Measurements from ENCODE around the gene EPHA6. TPM values are rescaled to one million over a fixed set of nuclear protein-coding genes. Genes with fewer than 3 reads are reported as not detected.

Gene EPHA6
- total and polyA plus RNA-seq, 2 donors (not counting 1 experiment from before 2014, with no cell fraction given) = not detected

DNA sequence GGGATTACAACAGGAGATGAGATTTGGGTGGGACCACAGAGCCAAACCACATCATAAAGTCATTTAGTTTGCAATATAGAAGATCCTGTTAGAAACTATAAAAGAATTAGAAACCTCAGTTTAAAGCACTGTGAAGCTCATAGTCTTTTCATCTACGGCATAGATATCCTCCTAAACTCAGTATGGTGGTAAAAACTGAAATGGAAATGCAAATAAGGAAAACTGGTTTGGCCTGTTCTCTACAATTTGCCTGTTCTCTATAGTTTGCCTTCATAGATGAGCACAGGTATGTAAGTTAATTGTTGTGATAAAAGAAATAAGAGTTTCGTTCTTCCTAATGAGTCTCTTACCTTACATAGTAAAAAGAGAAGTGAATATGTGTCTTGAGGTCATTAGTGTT is 618.5 kb downstream of the EPHA6 start:
- CTCF ChIA-PET = no interaction called here
- no peaks in the 10 kb centered on the region for H3K79me2 ChIP-seq (ENCODE audit: control insufficient read depth, insufficient read depth, low read length)
- H3K27me3 ChIP-seq (replicated peaks in 1 of 4; ENCODE audit: control extremely low read depth in 1 of 4, control insufficient read depth in 3 of 4, insufficient read depth in 4 of 4, low read length in 3 of 4) = no peaks in the 10 kb centered on the region
- no peak overlapping the region for H3K27ac ChIP-seq (ENCODE audit: low read length in 2 of 2)
- Mint-ChIP-seq H3K27ac (no peak overlapping the region), H3K4me1 (no peaks in the 10 kb centered on the region), H3K4me3 (no peak overlapping the region), H3K9me3 (ENCODE audit: insufficient read depth) (peaks cover 4% of the 10 kb centered on the region), H3K27me3 (no peaks in the 10 kb centered on the region)
- no peak overlapping the region for H3K4me2 ChIP-seq (replicated peaks; ENCODE audit: low read depth, low read length, poor library complexity, severe bottlenecking)
- DNase-seq (no peak), ATAC-seq (ENCODE audit: low read depth) (no peak)
- no CpG with 5 or more reads among the region's 2 CpGs for WGBS (ENCODE audit: insufficient coverage)
- no peak overlapping the region for H2AFZ ChIP-seq (ENCODE audit: insufficient read depth, low read depth, low read length, poor library complexity, severe bottlenecking)
- H3K4me1 ChIP-seq (ENCODE audit: control insufficient read depth in 2 of 2, insufficient read depth in 2 of 2, low read length in 2 of 2) = no peaks in the 10 kb centered on the region
- no peak overlapping the region for H3K9ac ChIP-seq (ENCODE audit: low read length)
- H3K36me3 ChIP-seq (replicated peaks in 1 of 2; ENCODE audit: control extremely low read depth in 1 of 2, control insufficient read depth in 1 of 2, extremely low read depth in 1 of 2, insufficient read depth in 2 of 2, low read length in 1 of 2) = no peaks in the 10 kb centered on the region
- no peak overlapping the region for H3K4me3 ChIP-seq (ENCODE audit: control extremely low read depth in 1 of 5, extremely low read depth in 1 of 5, insufficient read depth in 1 of 5, low read depth in 2 of 5, low read length in 4 of 5)
- TF ChIP-seq, protein P1, sequence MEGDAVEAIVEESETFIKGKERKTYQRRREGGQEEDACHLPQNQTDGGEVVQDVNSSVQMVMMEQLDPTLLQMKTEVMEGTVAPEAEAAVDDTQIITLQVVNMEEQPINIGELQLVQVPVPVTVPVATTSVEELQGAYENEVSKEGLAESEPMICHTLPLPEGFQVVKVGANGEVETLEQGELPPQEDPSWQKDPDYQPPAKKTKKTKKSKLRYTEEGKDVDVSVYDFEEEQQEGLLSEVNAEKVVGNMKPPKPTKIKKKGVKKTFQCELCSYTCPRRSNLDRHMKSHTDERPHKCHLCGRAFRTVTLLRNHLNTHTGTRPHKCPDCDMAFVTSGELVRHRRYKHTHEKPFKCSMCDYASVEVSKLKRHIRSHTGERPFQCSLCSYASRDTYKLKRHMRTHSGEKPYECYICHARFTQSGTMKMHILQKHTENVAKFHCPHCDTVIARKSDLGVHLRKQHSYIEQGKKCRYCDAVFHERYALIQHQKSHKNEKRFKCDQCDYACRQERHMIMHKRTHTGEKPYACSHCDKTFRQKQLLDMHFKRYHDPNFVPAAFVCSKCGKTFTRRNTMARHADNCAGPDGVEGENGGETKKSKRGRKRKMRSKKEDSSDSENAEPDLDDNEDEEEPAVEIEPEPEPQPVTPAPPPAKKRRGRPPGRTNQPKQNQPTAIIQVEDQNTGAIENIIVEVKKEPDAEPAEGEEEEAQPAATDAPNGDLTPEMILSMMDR (IDR thresholded peaks at IDR 0.05) = no peak
- TF ChIP-seq EZH2 (IDR thresholded peaks at IDR 0.05; ENCODE audit: borderline replicate concordance, insufficient read depth, low read depth, low read length, poor library complexity, severe bottlenecking) = no peak
- H3K9me3 ChIP-seq (ENCODE audit: control extremely low read depth in 1 of 3, control insufficient read depth in 2 of 3, insufficient read depth in 1 of 3, low read length in 2 of 3) = no peaks in the 10 kb centered on the region
- H4K20me1 ChIP-seq (ENCODE audit: control insufficient read depth, insufficient read depth, low read length, poor library complexity, severe bottlenecking) = no peaks in the 10 kb centered on the region
- intact Hi-C loops (cut with micrococcal nuclease) = no loop called here
- POLR2A ChIA-PET = no interaction called here

DNA sequence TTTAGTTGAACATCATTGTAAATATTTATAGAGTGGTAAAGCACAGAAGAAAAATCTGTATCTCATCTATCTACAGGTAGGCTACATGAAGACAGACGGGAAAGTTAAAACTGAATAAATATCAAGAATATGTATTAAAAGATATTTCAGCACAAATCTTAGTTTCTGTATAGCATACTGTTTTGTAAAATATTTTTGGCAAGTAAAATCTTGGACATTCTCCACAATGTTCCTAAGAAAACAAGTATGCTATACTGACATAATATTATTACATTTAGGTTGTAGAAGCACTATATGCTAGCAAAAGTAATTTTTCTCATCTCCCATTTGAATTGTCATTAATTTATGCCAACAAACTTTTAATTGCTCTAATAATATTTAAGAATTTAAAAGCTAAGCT is 623.7 kb downstream of the EPHA6 start:
- H3K4me2 ChIP-seq (replicated peaks; ENCODE audit: low read depth, low read length, poor library complexity, severe bottlenecking) = no peak overlapping the region
- H3K9me3 ChIP-seq (ENCODE audit: control extremely low read depth in 1 of 3, control insufficient read depth in 2 of 3, insufficient read depth in 1 of 3, low read length in 2 of 3) = no peaks in the 10 kb centered on the region
- no peak overlapping the region for H3K27ac Mint-ChIP-seq
- ATAC-seq (ENCODE audit: low read depth) = no peak
- H3K27ac ChIP-seq (ENCODE audit: low read length in 2 of 2) = no peak overlapping the region
- H3K27me3 Mint-ChIP-seq = no peaks in the 10 kb centered on the region
- H4K20me1 ChIP-seq (ENCODE audit: control insufficient read depth, insufficient read depth, low read length, poor library complexity, severe bottlenecking) = no peaks in the 10 kb centered on the region
- no CpG with 5 or more reads among the region's 1 CpG for WGBS (ENCODE audit: insufficient coverage)
- no peak overlapping the region for H2AFZ ChIP-seq (ENCODE audit: insufficient read depth, low read depth, low read length, poor library complexity, severe bottlenecking)
- H3K4me1 Mint-ChIP-seq = no peaks in the 10 kb centered on the region
- no peak overlapping the region for H3K4me3 ChIP-seq (ENCODE audit: control extremely low read depth in 1 of 5, extremely low read depth in 1 of 5, insufficient read depth in 1 of 5, low read depth in 2 of 5, low read length in 4 of 5)
- no peaks in the 10 kb centered on the region for H3K79me2 ChIP-seq (ENCODE audit: control insufficient read depth, insufficient read depth, low read length)
- H3K36me3 ChIP-seq (replicated peaks in 1 of 2; ENCODE audit: control extremely low read depth in 1 of 2, control insufficient read depth in 1 of 2, extremely low read depth in 1 of 2, insufficient read depth in 2 of 2, low read length in 1 of 2) = no peaks in the 10 kb centered on the region
- H3K4me1 ChIP-seq (ENCODE audit: control insufficient read depth in 2 of 2, insufficient read depth in 2 of 2, low read length in 2 of 2) = no peaks in the 10 kb centered on the region
- DNase-seq = no peak
- H3K9ac ChIP-seq (ENCODE audit: low read length) = no peak overlapping the region
- H3K27me3 ChIP-seq (replicated peaks in 1 of 4; ENCODE audit: control extremely low read depth in 1 of 4, control insufficient read depth in 3 of 4, insufficient read depth in 4 of 4, low read length in 3 of 4) = no peaks in the 10 kb centered on the region
- POLR2A ChIA-PET = no interaction called here
- H3K4me3 Mint-ChIP-seq = no peak overlapping the region
- CTCF ChIA-PET = no interaction called here
- intact Hi-C loops (cut with micrococcal nuclease) = no loop called here
- peaks cover 4% of the 10 kb centered on the region for H3K9me3 Mint-ChIP-seq (ENCODE audit: insufficient read depth)
- no peak for TF ChIP-seq EZH2 (IDR thresholded peaks at IDR 0.05; ENCODE audit: borderline replicate concordance, insufficient read depth, low read depth, low read length, poor library complexity, severe bottlenecking)
- TF ChIP-seq, protein P1 (IDR thresholded peaks at IDR 0.05) = no peak

Measured in B cell (primary cell).